H1 (cell line): ENCODE measurements around the gene PAX8. TPM values are rescaled to one million over a fixed set of nuclear protein-coding genes. Genes with fewer than 3 reads are reported as not detected.
"Not testable (repeated sequence)": the region's sequence is repeated elsewhere in the genome, so short reads cannot be mapped to it uniquely, and the experiment has no call there.

ENCODE experiments used
- CTCF ChIA-PET: fragments of 300-600 bp; sonication (Branson Sonifier 250); formaldehyde crosslinking; loops from one replicate; lab custom pipeline; 2021; ENCODE audit not compliant: partially characterized antibody; lab: Charles Lee
- POLR2A ChIA-PET: fragments of 300-600 bp; sonication (Branson Sonifier 250); formaldehyde crosslinking; loops from one replicate; lab custom pipeline; 2021; ENCODE audit warnings: inconsistent platforms; ENCODE audit not compliant: partially characterized antibody; lab: Charles Lee
- DNase-seq, 2 experiments: peaks; one replicate each; pipeline versions ENCODE4 v3.0.0 to v3.0.0-alpha.2; 2010 to 2022; ENCODE audit warnings: low spot score in 2 of 2, low read depth in 1 of 2, mixed read lengths in 1 of 2
- FAIRE-seq: peaks from 2 replicates; lab custom pipeline; 2011; peaks lifted over from hg19 to GRCh38; lab: Jason Lieb, UNC
- H2AFZ ChIP-seq: 2 replicates; pipeline ENCODE4 v1.8.1; 2012; ENCODE audit warnings: low read length, inconsistent platforms
- H2AK5ac ChIP-seq: 2 replicates; pipeline ENCODE4 v1.6.1; 2013; ENCODE audit warnings: low read depth, low read length
- H2BK120ac ChIP-seq: replicated peaks from 2 replicates; pipeline ENCODE3; 2013; ENCODE audit warnings: low read depth, low read length, inconsistent platforms
- H2BK12ac ChIP-seq: 2 replicates; pipeline ENCODE4 v1.6.1; 2013; ENCODE audit warnings: low read depth, low read length
- H2BK15ac ChIP-seq: 2 replicates; pipeline ENCODE4 v1.6.1; 2013; ENCODE audit warnings: low read length
- H2BK20ac ChIP-seq: 2 replicates; pipeline ENCODE4 v1.6.1; 2013; ENCODE audit warnings: low read length
- H2BK5ac ChIP-seq: 2 replicates; pipeline ENCODE4 v1.6.1; 2013; ENCODE audit warnings: low read depth, low read length
- H3K14ac ChIP-seq: 2 replicates; pipeline ENCODE4 v1.6.1; 2013; ENCODE audit warnings: inconsistent platforms; ENCODE audit not compliant: insufficient read length
- H3K18ac ChIP-seq: 2 replicates; pipeline ENCODE4 v1.6.1; 2013; ENCODE audit warnings: low read length; ENCODE audit errors: extremely low read depth
- H3K23ac ChIP-seq: 2 replicates; pipeline ENCODE4 v1.6.1; 2013; ENCODE audit warnings: inconsistent platforms; ENCODE audit not compliant: insufficient read length
- H3K23me2 ChIP-seq: 2 replicates; pipeline ENCODE4 v1.6.1; 2013; ENCODE audit warnings: low read depth, low read length
- H3K27ac ChIP-seq: 2 replicates; pipeline ENCODE4 v1.6.1; 2011; ENCODE audit warnings: low read depth, low read length, inconsistent platforms
- H3K27me3 ChIP-seq, 4 experiments: replicated peaks in 1 of 4; 1 replicate in 1 of 4; 2 replicates in 3 of 4; pipeline versions ENCODE4 v1.6.1 to v1.8.1; 2011 to 2013; ENCODE audit warnings: low read length in 3 of 4, mild to moderate bottlenecking in 3 of 4, inconsistent platforms in 2 of 4, mixed read lengths in 2 of 4, moderate library complexity in 1 of 4; ENCODE audit not compliant: control insufficient read depth in 3 of 4, insufficient read depth in 3 of 4; ENCODE audit errors: extremely low read depth in 1 of 4
- H3K36me3 ChIP-seq, 4 experiments: 2 replicates each; pipeline versions ENCODE4 v1.6.1 to v1.8.1; 2011 to 2013; ENCODE audit warnings: mild to moderate bottlenecking in 4 of 4, low read length in 3 of 4, moderate library complexity in 2 of 4, control low read depth in 1 of 4, inconsistent platforms in 1 of 4; ENCODE audit not compliant: insufficient read depth in 4 of 4, control insufficient read depth in 2 of 4
- H3K4ac ChIP-seq: replicated peaks from 2 replicates; pipeline ENCODE3; 2013; ENCODE audit warnings: low read length, low read depth, mixed read lengths, inconsistent platforms; ENCODE audit not compliant: insufficient read length
- H3K4me1 ChIP-seq, 4 experiments: replicated peaks in 1 of 4; 1 replicate in 1 of 4; 2 replicates in 3 of 4; pipeline versions ENCODE4 v1.6.1 to v1.8.1; 2011 to 2013; ENCODE audit warnings: low read length in 3 of 4, inconsistent platforms in 2 of 4, mixed read lengths in 1 of 4; ENCODE audit not compliant: insufficient read depth in 4 of 4, control insufficient read depth in 3 of 4
- H3K4me2 ChIP-seq, 2 experiments: 2 replicates each; pipeline versions ENCODE4 v1.6.1 to v1.8.1; 2011 to 2013; ENCODE audit warnings: low read depth in 2 of 2, low read length in 2 of 2, control low read depth in 1 of 2, inconsistent platforms in 1 of 2, mild to moderate bottlenecking in 1 of 2; ENCODE audit not compliant: insufficient read depth in 1 of 2
- H3K4me3 ChIP-seq, 4 experiments: fragments of 200-600, 300-600 bp in 1 of 4; sonication (generic), shearing (Covaris generic), sonication (Bioruptor Twin) in 1 of 4; 2 replicates each; pipeline versions ENCODE4 v1.5.1 to v1.8.1; 2011 to 2016; ENCODE audit warnings: low read length in 4 of 4, low read depth in 3 of 4, control low read depth in 2 of 4, inconsistent platforms in 2 of 4, mild to moderate bottlenecking in 2 of 4, mixed read lengths in 1 of 4, moderate library complexity in 1 of 4; ENCODE audit not compliant: insufficient read depth in 2 of 4; ENCODE audit errors: extremely low read depth in 1 of 4
- H3K56ac ChIP-seq: replicated peaks from 2 replicates; pipeline ENCODE3; 2013; ENCODE audit warnings: low read depth, mild to moderate bottlenecking, mixed read lengths, low read length, inconsistent platforms; ENCODE audit not compliant: insufficient read length
- H3K79me1 ChIP-seq: 2 replicates; pipeline ENCODE4 v1.6.1; 2013; ENCODE audit warnings: low read depth, low read length, control low read depth
- H3K79me2 ChIP-seq, 2 experiments: 2 replicates each; pipeline versions ENCODE4 v1.6.1 to v1.8.1; 2012 to 2013; ENCODE audit warnings: low read length in 2 of 2, mild to moderate bottlenecking in 2 of 2, inconsistent platforms in 1 of 2; ENCODE audit not compliant: insufficient read depth in 2 of 2, control insufficient read depth in 1 of 2
- H3K9ac ChIP-seq, 4 experiments: replicated peaks in 1 of 4; 1 replicate in 1 of 4; 2 replicates in 3 of 4; pipeline versions ENCODE4 v1.6.1 to v1.8.1; 2011 to 2013; ENCODE audit warnings: low read depth in 3 of 4, low read length in 3 of 4, control low read depth in 2 of 4, mild to moderate bottlenecking in 2 of 4, moderate library complexity in 2 of 4, inconsistent platforms in 1 of 4; ENCODE audit errors: extremely low read depth in 1 of 4
- H3K9me3 ChIP-seq, 2 experiments: 2 replicates each; pipeline versions ENCODE4 v1.6.1 to v1.8.1; 2012 to 2013; ENCODE audit warnings: mild to moderate bottlenecking in 2 of 2, moderate library complexity in 2 of 2, control low read depth in 1 of 2, inconsistent platforms in 1 of 2, low read depth in 1 of 2, low read length in 1 of 2, mixed read lengths in 1 of 2; ENCODE audit not compliant: insufficient read depth in 2 of 2
- H4K20me1 ChIP-seq, 2 experiments: replicated peaks in 1 of 2; 2 replicates each; pipeline versions ENCODE3 to v1.8.1; 2011 to 2013; ENCODE audit warnings: inconsistent platforms in 2 of 2, low read length in 2 of 2, mild to moderate bottlenecking in 1 of 2; ENCODE audit not compliant: insufficient read depth in 2 of 2, control insufficient read depth in 1 of 2
- H4K5ac ChIP-seq: 2 replicates; pipeline ENCODE4 v1.6.1; 2013; ENCODE audit warnings: low read length, low read depth, mixed read lengths, inconsistent platforms; ENCODE audit not compliant: insufficient read length
- H4K8ac ChIP-seq: 2 replicates; pipeline ENCODE4 v1.8.0; 2013; ENCODE audit warnings: mild to moderate bottlenecking, moderate library complexity, low read length, inconsistent platforms; ENCODE audit not compliant: insufficient read depth; ENCODE audit errors: extremely low read depth
- H4K91ac ChIP-seq: replicated peaks from 2 replicates; pipeline ENCODE3; 2013; ENCODE audit warnings: low read length, mixed read lengths, inconsistent platforms; ENCODE audit not compliant: insufficient read length
- WGBS, 2 experiments: shearing (Covaris generic) in 1 of 2; methylation state at CpG; one replicate each; pipeline versions ENCODE4 v1.1.6 to v1.1.7; 2013 to 2015; ENCODE audit warnings: low lambda C conversion rate in 2 of 2, mixed read lengths in 2 of 2, inconsistent platforms in 1 of 2, low coverage in 1 of 2, missing lambda C conversion rate in 1 of 2; ENCODE audit not compliant: insufficient replicate concordance in 2 of 2, insufficient coverage in 1 of 2, insufficient read length in 1 of 2; ENCODE audit errors: extremely low coverage in 1 of 2, missing lambda C conversion rate in 1 of 2; 5-methylcytosine and 5-hydroxymethylcytosine counted together
- polyA plus RNA-seq, 7 experiments: library from polyadenylated mRNA; depleted of rRNA in 3 of 7; stranded (reverse) in 5 of 7; unstranded in 2 of 7; fragments of >200 nt in 5 of 7; fragments of 200-250 nt in 2 of 7; gene quantifications; 1 replicate in 5 of 7; 2 replicates in 1 of 7; 4 replicates in 1 of 7; pipeline versions ENCODE4 v1.2.1 to v1.2.3, GENCODE V29; 2011 to 2013; ENCODE audit warnings: missing spikeins in 2 of 7, mixed read lengths in 2 of 7
- total RNA-seq: library from RNA; stranded (reverse); fragmentation: NEBNext Ultra II Directional; extraction: Animal tissue kit (Norgen Biotek cat#: 25700); gene quantifications from 2 replicates; pipeline ENCODE4 v1.2.1, GENCODE V29; 2021

PAX8 gene
- total and polyA plus RNA-seq, 2 of the 8 experiments (the other 6 are each of a cell fraction or from before 2014, with no cell fraction given), result 0.02 TPM; not detected in 1

GRCh38 chr2:113323129-113323528 lies 44.4 kb upstream of the PAX8 start:
- H3K79me2 ChIP-seq, H3K9ac ChIP-seq, H4K20me1 ChIP-seq, H3K23me2 ChIP-seq, FAIRE-seq, H3K23ac ChIP-seq, H3K4me1 ChIP-seq, H3K27ac ChIP-seq, H3K56ac ChIP-seq, H2AFZ ChIP-seq, DNase-seq, H3K79me1 ChIP-seq, H4K91ac ChIP-seq, H3K36me3 ChIP-seq, H4K8ac ChIP-seq, H3K4me2 ChIP-seq, POLR2A ChIA-PET, H3K4me3 ChIP-seq, H2BK20ac ChIP-seq, H3K18ac ChIP-seq, H2AK5ac ChIP-seq, H2BK15ac ChIP-seq, H3K4ac ChIP-seq, H2BK12ac ChIP-seq, H3K9me3 ChIP-seq, H3K14ac ChIP-seq, H2BK5ac ChIP-seq, H4K5ac ChIP-seq, H2BK120ac ChIP-seq: not testable (repeated sequence)
- 89% methylated on average over 4 of the region's 5 CpGs; no CpG with 5 or more reads in 1 of the 2 experiments for WGBS, 2 experiments
- H3K27me3 ChIP-seq, result peaks cover 0 to 10% (median 6%) of the 10 kb centered on the region in 4 experiments; a peak in 5 of 7 replicates
- CTCF ChIA-PET, result interaction anchor here (0.8 to 1.9 kb wide), 6 partner anchors 14 to 110 kb away, joined by 3 to 5 read pairs (median 3); no protein-coding TSS in a partner anchor
